DND-41 (cell line): ENCODE results near the gene KCNMA1.

Experiments used
- ATAC-seq: fragments of 200-7000 bp; cut with Tn5 transposase; 3 replicates; pipeline ENCODE4 v1.9.1; 2021; ENCODE audit warnings: low read depth; ENCODE audit not compliant: insufficient read depth
- DNase-seq: peaks from one replicate; pipeline ENCODE4 v3.0.0-alpha.2; 2020
- H2AFZ ChIP-seq: 2 replicates; pipeline ENCODE4 v1.6.0; 2012; ENCODE audit warnings: low read depth, low read length
- H3K27ac ChIP-seq: 2 replicates; pipeline ENCODE4 v1.5.1; 2012; ENCODE audit warnings: low read length, inconsistent platforms
- H3K27me3 ChIP-seq: fragments of 200-600 bp; sonication (generic); 2 replicates; pipeline ENCODE4 v1.6.0; 2012; ENCODE audit warnings: low read length, mild to moderate bottlenecking, inconsistent platforms; ENCODE audit not compliant: insufficient read depth, poor library complexity
- H3K36me3 ChIP-seq: 2 replicates; pipeline ENCODE4 v1.5.1; 2012; ENCODE audit warnings: low read length, inconsistent platforms; ENCODE audit not compliant: insufficient read depth
- H3K4me1 ChIP-seq: 2 replicates; pipeline ENCODE4 v1.5.1; 2012; ENCODE audit warnings: mild to moderate bottlenecking, low read length; ENCODE audit not compliant: insufficient read depth
- H3K4me2 ChIP-seq: 2 replicates; pipeline ENCODE4 v1.6.0; 2012; ENCODE audit warnings: mild to moderate bottlenecking, moderate library complexity, low read length, inconsistent platforms; ENCODE audit not compliant: insufficient read depth
- H3K4me3 ChIP-seq, 2 experiments: fragments of 200-600 bp in 1 of 2; shearing (Covaris generic) in 1 of 2; 2 replicates each; pipeline ENCODE4 v1.5.1; 2012 to 2016; ENCODE audit warnings: inconsistent platforms in 2 of 2, low read length in 2 of 2, mild to moderate bottlenecking in 2 of 2, low read depth in 1 of 2, moderate library complexity in 1 of 2
- H3K79me2 ChIP-seq: 2 replicates; pipeline ENCODE4 v1.6.0; 2012; ENCODE audit warnings: low read length, inconsistent platforms; ENCODE audit not compliant: insufficient read depth
- H3K9ac ChIP-seq: 2 replicates; pipeline ENCODE4 v1.6.0; 2012; ENCODE audit warnings: low read depth, mild to moderate bottlenecking, inconsistent platforms, low read length, moderate library complexity
- H3K9me3 ChIP-seq: 2 replicates; pipeline ENCODE4 v1.5.1; 2012; ENCODE audit warnings: low read length, moderate library complexity, mild to moderate bottlenecking, inconsistent platforms; ENCODE audit not compliant: insufficient read depth, severe bottlenecking
- H4K20me1 ChIP-seq: 2 replicates; pipeline ENCODE4 v1.6.0; 2012; ENCODE audit warnings: low read length; ENCODE audit not compliant: insufficient read depth
- CTCF ChIP-seq: IDR thresholded peaks from 2 replicates; pipeline ENCODE4 v1.5.1; 2012; ENCODE audit warnings: borderline replicate concordance, low read length, moderate library complexity, mild to moderate bottlenecking; ENCODE audit not compliant: poor library complexity, severe bottlenecking; ENCODE audit errors: extremely low read depth
- EZH2 ChIP-seq: IDR thresholded peaks from 3 replicates; pipeline ENCODE4 v1.6.1; 2012; ENCODE audit warnings: borderline replicate concordance, low read depth, mild to moderate bottlenecking, moderate library complexity, low read length, inconsistent platforms; ENCODE audit not compliant: severe bottlenecking

KCNMA1 gene

DNA sequence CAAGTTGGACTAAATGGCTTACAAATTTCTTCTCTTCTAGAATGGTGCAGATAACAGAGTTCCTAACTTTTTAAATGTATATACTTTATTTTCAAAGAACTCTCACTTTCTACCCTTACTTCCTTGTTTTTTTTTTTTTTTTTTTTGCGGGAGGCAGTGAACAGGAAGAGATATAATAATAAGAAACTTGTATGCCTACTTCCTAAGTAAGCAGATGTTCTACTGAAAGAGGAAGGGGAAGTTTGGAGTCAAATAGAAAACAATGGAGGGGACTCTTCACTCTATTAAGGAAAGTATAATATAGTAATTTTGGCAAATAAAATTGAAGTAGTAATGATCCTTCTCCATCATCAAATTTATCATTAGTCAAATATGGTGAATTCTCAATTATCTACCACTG is 754.0 kb downstream of the KCNMA1 start:
- Histone ChIP-seq H3K4me2 (no peak overlapping the region), H3K36me3 (no peaks in the 10 kb centered on the region), H3K9me3 (no peaks in the 10 kb centered on the region), H3K9ac (no peak overlapping the region), H3K79me2 (no peaks in the 10 kb centered on the region), H2AFZ (no peak overlapping the region), H3K4me1 (no peaks in the 10 kb centered on the region), H3K27me3 (no peaks in the 10 kb centered on the region), H3K4me3 (no peak overlapping the region), H4K20me1 (no peaks in the 10 kb centered on the region), H3K27ac (no peak overlapping the region)
- TF ChIP-seq CTCF (no peak), EZH2 (no peak)
- DNase-seq, result no peak
- no peak for ATAC-seq

- Histone ChIP-seq H4K20me1 (no peaks in the 10 kb centered on the region), H3K9ac (no peak overlapping the region), H3K36me3 (no peaks in the 10 kb centered on the region), H2AFZ (no peak overlapping the region), H3K4me3 (no peak overlapping the region), H3K79me2 (no peaks in the 10 kb centered on the region), H3K4me1 (no peaks in the 10 kb centered on the region), H3K27me3 (no peaks in the 10 kb centered on the region), H3K4me2 (no peak overlapping the region), H3K9me3 (no peaks in the 10 kb centered on the region), H3K27ac (no peak overlapping the region)
- ATAC-seq, result no peak
- DNase-seq, result no peak
- no peak for TF ChIP-seq EZH2
- TF ChIP-seq CTCF, result no peak
Observed at GRCh38 chr10:76882796-76883195, 754.8 kb downstream of the KCNMA1 start.

GRCh38 chr10:76882245-76882644 is 755.4 kb downstream of the KCNMA1 start:
- no peak overlapping the region for H3K4me3 ChIP-seq
- no peaks in the 10 kb centered on the region for H3K27me3 ChIP-seq
- no peaks in the 10 kb centered on the region for H3K36me3 ChIP-seq
- TF ChIP-seq CTCF (no peak), EZH2 (no peak)
- no peaks in the 10 kb centered on the region for H3K9me3 ChIP-seq
- DNase-seq (peak; percentile 5), ATAC-seq (no peak)
- no peaks in the 10 kb centered on the region for H3K79me2 ChIP-seq
- H3K4me2 ChIP-seq, result no peak overlapping the region
- H3K27ac ChIP-seq, result no peak overlapping the region
- no peak overlapping the region for H2AFZ ChIP-seq
- no peaks in the 10 kb centered on the region for H3K4me1 ChIP-seq
- H3K9ac ChIP-seq, result no peak overlapping the region
- H4K20me1 ChIP-seq, result no peaks in the 10 kb centered on the region
